NCI-H1048 (cell line): ENCODE measurements around the gene WIPF2.
"Not testable (repeated sequence)": the region's sequence is repeated elsewhere in the genome, so short reads cannot be mapped to it uniquely, and the experiment has no call there.

Source experiments
- DNase-seq: peaks from one replicate; lab custom pipeline; 2025; lab: John Stamatoyannopoulos, UW

The WIPF2 gene

GRCh38 chr17:40298726-40299125, 79.6 kb downstream of the WIPF2 start:
- DNase-seq: no peak

DNA sequence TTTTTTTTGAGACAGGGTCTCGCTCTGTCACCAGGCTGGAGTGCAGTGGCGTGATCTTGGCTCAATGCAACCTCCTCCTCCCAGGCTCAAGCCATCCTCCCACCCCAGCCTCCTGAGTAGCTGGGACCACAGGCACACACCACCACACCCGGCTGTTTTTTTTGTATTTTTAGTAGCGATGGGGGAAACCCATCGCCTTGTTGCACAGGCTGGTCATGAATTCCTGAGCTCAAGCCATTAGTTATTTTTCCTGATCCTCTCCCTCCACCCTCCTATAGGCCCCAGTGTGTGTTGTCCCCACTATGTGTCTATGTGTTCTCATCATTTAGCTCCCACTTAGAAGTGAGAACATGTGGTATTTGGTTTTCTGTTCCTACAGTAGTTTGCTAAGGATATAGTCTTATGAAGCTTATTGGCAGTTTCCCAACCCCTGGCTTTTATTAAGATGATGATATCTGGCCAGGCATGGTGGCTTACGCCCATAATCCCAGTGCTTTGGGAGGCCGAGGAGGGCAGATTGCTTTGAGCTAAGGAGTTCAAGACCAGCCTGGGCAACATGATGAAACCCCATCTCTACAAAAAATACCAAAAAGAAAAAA, 80.2 kb downstream of the WIPF2 start:
- not testable (repeated sequence) for DNase-seq

DNA sequence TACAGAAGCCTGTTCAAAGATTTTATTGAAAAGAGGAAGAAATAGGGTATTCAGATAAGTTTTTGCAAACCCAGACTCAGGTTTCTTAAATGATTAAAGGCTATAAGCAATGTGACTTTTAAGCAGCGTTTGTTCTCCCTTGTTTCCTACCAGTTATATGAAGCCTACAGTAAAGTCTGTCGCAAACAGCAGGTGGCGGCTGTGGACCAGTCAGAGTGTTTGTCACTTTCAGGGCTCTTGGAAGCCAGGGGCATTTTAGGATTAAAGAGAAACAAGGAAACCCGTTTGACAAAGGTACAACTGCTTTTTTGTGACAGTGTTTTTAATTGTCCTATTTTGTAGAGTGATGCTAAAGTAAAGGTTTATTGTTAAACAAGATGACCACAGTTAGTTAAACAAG, 82.2 kb downstream of the WIPF2 start:
- DNase-seq: no peak

- no peak for DNase-seq
Observed at GRCh38 chr17:40303009-40303657, 84.0 kb downstream of the WIPF2 start.

- no peak for DNase-seq
Observed at GRCh38 chr17:40303708-40304551, 84.8 kb downstream of the WIPF2 start.

DNA sequence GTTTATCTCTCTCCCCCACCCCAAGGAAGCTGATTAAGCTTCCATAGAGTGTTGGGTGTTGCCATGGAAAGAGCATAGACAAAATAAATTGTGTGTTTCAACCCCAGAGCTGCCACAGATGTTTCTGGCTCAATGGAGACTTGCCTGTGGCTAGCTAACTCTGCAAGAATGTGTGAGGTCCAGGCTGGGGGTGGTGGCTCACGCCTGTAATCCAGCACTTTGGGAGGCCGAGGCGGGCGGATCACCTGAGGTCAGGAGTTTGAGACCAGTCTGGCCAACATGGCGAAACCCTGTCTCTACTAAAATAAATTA, 85.4 kb downstream of the WIPF2 start:
- DNase-seq: not testable (repeated sequence)

DNA sequence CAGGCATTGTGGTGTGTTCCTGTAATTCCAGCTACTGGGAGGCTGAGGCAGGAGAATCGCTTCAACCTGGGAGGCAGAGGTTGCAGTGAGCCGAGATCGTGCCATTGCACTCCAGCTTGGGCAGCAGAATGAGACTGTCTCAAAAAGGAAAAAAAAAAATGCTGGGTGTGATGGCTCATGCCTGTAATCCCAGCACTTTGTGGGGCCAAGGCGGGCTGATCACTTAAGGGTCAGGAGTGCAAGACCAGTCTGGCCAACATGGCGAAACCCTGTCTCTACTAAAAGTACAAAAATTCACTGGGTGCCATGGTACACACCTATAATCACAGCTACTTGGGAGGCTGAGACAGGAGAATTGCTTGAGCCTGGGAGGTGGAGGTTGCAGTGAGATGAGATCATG, 85.8 kb downstream of the WIPF2 start:
- not testable (repeated sequence) for DNase-seq

DNA sequence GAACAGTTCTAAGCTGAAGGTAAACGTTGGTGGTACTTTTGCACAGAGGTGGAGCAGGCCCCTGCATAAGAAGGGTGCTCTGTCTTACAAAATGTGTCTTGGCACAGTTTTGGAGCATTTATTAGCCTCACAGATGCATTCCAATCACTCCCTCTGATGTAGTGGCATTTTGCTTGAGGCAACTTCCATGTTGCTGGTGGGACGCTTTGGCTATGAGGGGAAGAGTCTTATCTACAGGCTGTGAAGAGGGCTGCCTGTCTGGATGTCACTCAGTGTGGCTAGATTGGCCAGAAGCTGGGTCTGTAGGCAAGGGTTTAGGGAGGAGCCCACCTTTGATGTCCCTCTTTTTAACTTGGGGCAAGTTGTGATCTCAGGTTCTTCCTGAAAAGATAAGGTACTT, 87.3 kb downstream of the WIPF2 start:
- DNase-seq: no peak

DNA sequence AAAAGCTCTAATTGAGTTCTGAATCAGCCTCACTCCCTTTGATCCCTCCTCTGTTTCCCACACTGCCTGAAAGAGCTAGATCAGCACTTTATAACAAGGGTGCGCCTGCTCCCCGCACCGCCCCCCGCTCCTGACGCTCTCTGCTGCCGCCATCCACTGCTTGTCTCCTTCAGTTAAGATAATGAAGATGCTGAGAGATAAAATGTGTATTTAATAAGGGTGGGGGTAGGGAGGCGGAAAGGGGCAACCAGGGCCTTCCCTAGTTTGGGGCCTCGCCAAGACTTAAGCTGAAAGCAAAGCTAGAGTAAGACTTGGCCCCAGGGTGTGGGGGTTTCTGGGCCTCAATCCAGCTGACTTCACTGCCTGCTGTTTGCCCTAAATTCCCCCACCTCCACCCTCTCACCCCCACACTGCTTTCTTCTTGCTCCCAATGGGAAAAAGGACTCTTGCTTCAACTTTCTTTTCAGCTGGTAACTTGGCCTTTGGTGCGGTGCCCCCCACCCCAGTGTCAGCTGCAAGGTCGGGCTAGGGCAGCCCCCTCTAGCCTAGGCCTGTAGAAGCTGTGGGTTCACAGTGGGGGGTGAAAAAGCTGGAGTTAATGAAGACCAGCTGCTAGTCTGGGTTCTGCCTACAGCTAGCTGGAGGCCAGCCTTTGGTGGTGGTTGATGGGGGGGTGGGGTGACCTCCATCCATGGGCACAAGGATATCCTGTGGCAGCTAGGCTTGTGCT, 88.1 kb downstream of the WIPF2 start:
- DNase-seq: no peak

DNA sequence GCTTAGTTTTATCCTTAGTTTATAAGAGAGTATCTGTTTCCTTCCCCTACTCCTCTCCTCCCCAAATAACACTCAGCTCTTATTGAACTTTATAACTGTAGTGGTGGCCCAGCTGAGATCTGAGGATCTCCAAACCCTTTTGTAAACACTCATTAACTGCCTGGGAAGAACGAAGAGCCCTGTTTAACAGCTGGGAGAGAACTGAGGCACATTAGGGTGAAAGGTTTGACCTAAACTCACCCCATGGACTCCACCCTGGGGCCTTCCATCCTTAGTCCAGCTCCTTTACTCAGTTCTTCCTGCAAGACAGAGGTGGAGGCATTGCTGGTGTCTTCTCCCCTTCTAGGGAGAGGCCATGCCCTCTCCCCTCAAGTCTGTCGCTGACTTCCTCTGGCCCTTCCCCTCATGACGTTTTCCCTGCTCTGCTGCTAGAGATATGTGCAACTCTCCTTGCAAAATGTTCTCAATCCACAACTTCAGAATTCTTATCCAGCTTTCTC, 88.7 kb downstream of the WIPF2 start:
- DNase-seq: no peak

DNA sequence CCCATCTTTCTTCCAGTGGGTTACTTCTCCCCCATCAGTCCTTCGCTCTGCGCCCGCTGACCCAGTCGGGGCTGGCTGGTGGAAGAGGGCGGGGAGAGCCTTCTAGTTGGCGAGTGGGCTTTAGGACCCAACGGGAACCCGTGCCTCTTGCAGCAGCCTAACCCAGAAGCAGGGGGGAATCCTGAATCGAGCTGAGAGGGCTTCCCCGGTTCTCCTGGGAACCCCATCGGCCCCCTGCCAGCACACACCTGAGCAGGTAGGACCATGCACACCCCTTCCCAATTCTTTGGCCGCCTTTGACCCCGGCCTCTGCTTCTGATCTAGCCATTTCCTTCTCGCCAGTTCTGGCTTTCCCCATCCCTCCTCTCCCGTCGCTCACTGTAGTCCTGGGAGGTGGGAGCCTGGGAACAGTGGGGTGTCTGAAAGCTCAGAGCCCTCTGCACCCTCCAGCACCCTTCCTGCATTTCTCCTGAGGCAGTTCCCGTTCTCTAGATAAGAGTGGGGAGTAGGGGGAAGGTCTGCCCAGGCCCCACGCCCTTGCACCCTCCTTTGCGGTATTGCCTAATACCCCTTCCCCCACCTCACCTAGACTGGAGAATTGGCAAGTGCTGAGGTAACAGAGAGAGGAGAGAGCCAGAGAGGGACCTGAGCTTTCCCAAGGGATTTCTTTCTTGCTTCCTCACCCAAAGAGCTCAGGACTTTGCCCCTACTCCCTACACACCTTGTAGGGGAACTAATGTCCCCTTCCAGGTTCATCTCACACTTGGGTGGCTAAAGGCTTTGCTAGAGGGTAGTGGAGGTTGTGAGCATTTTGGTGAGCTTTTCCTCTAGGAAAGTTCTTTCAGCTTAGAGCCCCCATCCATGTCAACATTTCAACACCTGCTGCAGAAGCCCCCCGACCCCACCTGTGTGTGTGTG, 90.2 kb downstream of the WIPF2 start, which contains the start of gene RARA:
TSS of gene RARA (plus strand) at position 150 of the 918 bp plus-strand sequence. CDS start 22,039 bp downstream, outside the sequence.
- DNase-seq: no peak

- DNase-seq: no peak
Observed at GRCh38 chr17:40309949-40310510, 90.9 kb downstream of the WIPF2 start.

- no peak for DNase-seq
Observed at GRCh38 chr17:40310882-40311391, 91.8 kb downstream of the WIPF2 start.

DNA sequence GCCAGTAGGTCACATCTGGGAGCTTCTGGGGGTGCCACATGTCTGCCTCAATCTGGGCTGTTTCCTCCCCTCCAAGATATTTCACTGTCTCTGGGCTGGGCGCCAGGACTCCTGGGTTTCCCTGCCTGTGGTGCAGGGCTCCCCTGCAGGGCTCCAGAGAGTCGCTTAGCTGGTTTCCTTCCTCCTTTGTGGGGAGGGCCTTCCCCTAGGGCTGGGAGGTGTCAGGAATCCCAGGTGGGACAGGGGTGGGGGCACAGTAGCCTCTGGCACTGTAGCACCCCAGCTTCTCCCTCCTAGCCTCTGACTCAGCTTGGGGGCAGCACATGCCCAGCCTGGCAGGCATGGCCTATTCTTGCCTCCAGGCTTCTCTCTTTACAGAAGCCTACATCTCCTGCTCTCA, 92.5 kb downstream of the WIPF2 start:
- no peak for DNase-seq

DNA sequence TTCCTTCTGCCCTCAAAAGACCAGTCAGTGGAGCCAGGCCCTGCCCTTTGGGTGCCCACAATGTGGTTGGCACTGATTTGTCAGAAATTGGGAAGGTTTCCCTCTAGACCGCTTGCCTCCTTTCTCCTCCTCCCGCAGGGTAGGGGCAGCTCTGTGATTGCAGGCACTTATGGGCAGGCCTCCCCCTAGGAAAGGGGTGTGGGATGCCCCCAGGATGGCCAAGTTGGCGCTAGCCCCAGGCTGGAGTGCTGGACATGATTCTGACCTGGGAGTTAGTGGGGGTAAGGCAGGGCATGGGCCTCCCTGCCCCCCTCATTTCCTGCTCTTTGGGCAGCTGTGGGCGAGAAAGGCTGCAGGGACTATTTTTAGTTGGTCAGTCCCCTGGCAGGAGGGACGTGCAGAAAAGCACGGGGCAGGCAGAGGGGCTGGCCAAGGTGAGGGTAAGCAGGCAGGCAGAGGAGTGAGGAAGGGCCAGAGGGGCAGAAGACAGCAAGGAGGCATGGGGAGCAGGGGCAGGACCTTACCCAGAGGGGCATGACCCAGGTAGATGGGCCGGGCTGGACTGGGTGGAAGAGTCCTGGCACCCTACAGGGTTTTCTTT, 93.1 kb downstream of the WIPF2 start:
- no peak for DNase-seq

GRCh38 chr17:40312893-40313667, 94.0 kb downstream of the WIPF2 start:
- DNase-seq: no peak

GRCh38 chr17:40313668-40314583, 94.8 kb downstream of the WIPF2 start:
- DNase-seq: no peak

GRCh38 chr17:40314584-40314956, 95.5 kb downstream of the WIPF2 start:
- peak; percentile 71 for DNase-seq
